Stimulated activated CD8-positive, alpha-beta memory T cell treated with anti-CD3 and anti-CD28 coated beads, Interleukin-2, amount 100 ng/mL, for 48 hours (primary cell): ENCODE results near the gene HSD11B1L.
"Not testable (repeated sequence)": the region's sequence is repeated elsewhere in the genome, so short reads cannot be mapped to it uniquely, and the experiment has no call there.

ENCODE experiments used
- DNase-seq, 2 donors: peaks; one replicate each; pipeline ENCODE4 v3.0.0-alpha.2; 2020; ENCODE audit warnings: low read depth in 2 of 2

HSD11B1L gene

DNA sequence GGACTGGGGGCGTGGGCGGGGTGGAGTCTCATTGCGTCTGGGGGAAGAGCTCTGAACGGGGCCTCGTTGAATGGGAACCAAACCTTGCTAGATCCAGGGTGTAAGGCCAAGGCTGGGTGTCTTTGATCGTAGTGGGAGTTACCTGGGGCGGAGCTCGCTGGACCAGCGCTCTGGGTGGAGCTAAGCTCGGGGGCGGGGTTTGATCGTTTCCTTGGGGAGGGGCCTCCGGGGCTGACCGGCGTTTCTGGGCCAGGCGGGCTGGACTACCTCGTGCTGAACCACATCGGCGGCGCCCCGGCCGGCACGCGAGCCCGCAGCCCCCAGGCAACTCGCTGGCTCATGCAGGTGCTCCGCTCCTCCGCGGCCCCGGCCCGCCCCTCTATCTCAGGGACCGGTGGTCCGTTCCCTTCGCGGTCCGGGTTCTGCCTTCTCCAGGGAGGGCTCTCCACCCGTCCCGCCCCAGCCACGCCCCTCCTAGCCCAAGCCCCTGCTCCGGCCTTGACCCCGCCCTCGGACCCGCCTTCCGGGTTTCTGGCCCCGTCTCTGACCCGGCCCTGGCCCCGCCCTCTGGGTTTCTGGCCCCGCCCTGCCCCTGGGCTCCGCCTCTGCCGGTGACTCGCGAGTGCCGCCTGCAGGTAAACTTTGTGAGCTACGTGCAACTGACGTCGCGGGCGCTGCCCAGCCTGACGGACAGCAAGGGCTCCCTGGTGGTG, 6.0 kb downstream of the HSD11B1L start:
- DNase-seq: peak; percentile 100

DNA sequence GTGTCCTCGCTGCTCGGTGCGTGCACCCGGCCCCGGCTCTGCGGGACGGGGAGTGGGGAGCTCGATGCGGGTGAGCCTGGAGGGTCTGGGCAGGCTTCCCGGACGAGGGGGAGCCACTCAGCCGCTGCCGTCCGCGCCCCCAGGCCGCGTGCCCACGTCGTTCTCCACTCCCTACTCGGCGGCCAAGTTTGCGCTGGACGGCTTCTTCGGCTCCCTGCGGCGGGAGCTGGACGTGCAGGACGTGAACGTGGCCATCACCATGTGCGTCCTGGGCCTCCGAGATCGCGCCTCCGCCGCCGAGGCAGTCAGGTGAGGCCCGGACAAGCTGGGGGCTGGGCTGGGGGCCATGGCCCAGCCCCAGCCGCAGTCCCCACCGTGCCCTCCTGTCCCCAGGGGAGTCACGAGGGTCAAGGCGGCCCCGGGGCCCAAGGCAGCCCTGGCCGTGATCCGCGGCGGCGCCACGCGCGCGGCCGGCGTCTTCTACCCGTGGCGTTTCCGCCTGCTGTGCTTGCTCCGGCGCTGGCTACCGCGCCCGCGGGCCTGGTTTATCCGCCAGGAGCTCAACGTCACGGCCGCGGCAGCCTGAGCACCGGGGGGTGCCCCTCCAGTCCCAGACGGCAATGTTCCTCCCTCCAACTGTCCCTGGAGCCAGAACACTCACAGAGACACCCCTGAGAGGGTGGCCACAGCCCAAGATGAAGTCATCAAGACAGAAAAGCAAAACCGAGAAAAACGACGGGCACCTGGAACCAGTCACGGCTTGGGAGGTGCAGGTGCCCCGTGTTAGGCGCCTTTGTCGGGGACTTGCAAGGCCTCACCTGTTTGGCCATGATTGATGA, 6.8 kb downstream of the HSD11B1L start:
- DNase-seq: no peak

DNA sequence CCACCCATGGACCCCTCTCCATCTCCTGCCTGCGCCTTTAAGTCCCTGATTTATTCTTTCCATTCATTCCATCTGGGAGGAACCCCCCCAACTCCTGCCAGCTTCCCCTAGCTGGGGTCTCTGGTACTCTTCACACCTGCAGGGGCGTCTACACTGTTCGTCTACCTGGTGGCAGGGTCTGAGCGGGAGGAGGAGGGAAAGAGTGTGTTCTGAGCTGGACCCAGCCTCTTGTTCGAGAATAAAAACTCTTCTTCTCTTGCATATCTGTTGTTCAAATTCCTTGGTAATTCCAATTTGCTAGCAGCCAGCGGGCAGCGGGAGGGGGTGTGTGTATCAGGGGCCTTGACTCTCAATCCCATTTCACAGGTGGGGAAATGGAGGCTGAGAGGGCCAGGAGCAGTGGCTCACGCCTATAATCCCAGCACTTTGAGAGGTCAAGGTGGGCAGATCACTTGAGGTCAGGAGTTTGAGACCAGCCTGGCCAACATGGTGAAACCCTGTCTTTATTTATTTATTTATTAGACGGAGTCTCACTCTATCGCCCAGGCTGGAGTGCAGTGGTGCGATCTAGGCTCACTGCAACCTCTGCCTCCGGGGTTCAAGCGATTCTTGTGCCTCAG, 7.5 kb downstream of the HSD11B1L start:
- not testable (repeated sequence) for DNase-seq

DNA sequence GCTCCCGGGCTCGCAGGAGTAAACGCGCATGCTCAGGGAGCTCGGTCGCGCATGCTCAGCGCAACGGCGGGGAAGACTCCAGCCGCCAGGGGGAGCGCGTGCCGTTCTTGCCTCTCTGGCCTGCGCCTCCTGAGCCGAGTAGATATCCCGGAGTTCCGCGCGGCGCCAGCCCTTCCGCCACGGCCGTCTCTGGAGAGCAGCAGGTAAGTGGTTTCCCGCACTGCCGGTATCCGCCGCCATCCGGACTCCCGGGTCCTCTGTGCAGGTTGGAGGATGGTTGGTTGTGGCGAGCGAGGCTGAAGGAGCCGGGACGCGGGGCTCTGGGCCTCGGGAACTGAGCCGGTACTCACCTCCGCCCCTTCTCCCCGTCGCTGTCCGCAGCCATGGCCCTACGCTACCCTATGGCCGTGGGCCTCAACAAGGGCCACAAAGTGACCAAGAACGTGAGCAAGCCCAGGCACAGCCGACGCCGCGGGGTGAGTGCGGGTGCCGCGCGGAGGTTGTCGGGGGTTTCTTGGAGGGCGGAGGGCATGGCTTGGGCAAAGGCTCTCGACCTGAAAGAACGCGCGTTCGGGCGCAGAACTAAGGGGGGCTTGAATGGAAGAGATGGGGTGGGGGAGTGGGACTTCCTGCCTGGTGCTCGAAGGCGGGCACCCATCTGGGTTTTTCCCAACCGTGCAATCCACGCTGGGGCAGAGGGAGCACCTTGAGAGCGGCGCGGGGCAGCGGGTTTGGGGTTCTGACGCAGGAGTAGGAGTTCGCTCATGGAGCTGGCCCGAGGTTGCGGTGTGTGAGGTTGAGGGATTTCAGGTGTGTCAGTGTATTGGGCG, 9.5 kb downstream of the HSD11B1L start, which contains the start of gene RPL36:
Gene RPL36 (plus strand): TSS at position 171 of the 830 bp plus-strand sequence. CDS start 213 bp downstream, at position 384.
- DNase-seq: peak; percentile 99

DNA sequence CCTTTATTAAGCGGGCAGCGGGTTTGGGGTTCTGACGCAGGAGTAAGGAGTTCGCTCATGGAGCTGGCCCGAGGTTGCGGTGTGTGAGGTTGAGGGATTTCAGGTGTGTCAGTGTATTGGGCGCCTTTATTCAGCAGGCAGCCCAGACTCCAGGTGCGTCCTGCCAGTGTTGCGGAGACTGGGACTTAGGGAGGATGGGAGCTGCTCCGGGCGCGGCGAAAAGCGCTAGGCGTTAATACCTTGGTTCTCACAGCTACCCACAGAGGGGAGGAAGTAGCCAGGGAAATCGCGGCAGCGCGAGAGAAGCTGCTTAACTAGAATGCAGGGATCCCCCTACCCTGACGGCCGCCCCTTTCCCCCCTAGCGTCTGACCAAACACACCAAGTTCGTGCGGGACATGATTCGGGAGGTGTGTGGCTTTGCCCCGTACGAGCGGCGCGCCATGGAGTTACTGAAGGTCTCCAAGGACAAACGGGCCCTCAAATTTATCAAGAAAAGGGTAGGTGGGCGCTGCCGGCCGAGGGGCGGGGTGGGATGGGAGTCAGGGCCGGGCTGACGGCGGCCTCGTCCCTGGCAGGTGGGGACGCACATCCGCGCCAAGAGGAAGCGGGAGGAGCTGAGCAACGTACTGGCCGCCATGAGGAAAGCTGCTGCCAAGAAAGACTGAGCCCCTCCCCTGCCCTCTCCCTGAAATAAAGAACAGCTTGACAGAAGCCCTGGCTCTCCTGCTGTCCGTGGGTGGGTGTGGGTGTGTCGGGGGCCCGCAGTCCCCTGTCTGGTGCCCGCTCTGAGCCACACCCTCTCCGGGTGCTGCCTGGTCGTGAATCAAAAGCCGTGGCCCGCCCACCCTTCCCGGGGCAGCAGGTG, 10.4 kb downstream of the HSD11B1L start:
- peak; percentile 57 for DNase-seq

DNA sequence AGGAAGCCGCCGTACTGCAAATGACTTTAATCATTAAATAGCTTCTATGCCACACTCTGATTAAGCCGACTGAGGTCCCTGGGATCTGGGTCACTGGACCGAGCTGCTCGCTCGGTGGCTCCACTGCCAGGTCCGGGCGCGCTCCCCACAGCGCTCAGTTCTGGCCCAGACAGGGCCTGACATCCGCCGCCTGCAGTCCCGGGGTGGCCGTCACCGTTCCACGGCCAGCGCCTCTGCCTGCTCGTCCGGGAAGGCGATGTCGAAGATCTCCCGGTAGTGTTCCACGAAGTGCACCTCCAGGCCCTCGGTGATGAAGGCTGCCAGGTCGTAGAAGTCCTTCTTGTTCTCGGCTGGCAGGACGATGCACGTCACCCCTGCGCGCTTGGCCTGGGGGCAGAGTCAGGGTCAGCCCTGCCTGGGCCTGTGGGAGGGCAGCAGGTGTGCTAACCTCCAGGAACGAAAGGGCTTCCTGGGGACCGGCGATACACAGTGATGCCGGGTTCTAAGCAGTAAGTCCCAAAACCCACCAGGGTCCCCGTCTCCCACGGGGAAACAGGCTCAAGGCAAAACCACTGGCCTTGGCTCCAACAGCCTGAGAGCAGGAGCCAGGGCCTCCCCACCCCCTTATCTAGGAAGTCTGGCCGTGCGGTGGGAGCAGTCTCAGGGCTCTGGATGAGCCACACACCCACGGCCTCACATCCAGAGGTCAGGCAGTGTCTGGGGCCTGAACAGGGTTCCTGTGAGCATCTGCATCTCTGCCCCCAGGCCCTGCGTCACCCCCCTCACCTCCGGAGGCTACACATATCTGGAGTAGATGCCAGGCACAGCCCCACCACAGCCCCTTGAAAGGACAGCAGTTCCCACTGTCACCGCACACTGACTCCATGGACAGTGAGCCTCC, 11.2 kb downstream of the HSD11B1L start:
- no peak for DNase-seq

DNA sequence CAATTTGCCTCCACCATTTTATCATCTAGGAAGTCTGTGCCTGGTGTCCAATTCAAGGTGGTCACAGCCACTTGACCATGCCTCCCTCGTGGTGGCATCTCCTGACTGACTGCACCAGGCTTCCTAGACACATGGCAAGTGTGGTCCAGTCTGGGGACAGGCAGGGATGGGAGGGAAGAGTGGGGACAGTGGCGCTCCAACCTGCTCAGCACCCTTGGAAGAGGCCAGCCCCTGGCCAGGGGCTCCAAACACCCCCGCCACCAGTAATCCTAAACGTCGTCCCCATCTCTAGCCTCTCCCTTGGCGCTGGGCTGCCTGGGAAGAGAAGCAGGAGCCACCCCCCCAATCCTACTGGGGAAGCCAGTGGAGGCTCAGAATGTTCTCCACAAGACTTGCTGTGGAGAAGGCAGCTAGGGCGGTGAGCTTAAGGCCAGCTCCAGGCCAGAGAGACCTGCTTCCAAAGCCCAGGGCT, 11.9 kb downstream of the HSD11B1L start:
- DNase-seq: no peak

DNA sequence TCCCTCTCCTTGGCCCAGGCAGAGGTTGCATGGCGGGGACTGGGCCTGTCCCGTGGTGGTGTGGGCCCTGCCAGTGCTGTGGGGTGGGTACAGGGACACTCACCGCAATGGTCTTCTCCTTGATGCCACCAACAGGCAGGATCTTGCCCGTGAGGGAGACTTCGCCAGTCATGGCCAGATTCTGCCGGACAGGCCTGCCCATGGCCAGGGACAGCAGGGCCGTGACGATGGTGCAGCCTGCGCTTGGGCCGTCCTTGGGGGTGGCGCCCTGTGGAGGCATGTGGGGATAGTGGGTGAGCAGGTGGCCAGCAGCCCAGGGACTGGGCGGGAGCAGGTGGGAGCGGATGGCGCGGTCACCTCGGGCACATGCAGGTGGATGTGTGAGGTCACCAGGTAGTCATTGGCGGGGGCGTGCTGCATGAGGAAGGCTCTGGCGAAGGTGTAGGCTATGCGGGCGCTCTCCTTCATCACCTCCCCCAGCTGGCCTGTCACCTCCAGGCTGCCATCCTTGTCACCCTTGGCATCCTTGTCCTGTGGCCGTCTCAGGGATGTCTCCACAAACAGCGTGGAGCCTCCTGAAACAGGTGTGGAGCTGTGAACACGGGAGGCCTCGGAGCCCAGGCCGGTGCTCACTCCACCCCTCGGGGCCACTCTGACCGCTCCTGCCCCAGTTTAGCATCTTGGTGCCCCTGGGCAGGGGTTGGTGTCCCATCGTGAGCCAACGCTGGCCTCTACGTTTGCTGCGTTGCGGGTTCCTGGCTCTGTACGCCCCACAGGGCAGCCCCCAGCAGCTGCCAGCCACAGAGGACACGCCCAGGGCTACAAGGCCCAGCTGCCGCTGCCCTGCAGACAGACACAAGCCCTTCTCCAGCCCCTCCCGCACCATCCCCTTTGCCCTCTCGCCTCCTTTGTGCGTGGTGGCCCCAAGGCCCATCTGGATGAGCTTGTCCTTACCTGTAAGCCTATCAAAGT, 12.7 kb downstream of the HSD11B1L start:
- no peak for DNase-seq

DNA sequence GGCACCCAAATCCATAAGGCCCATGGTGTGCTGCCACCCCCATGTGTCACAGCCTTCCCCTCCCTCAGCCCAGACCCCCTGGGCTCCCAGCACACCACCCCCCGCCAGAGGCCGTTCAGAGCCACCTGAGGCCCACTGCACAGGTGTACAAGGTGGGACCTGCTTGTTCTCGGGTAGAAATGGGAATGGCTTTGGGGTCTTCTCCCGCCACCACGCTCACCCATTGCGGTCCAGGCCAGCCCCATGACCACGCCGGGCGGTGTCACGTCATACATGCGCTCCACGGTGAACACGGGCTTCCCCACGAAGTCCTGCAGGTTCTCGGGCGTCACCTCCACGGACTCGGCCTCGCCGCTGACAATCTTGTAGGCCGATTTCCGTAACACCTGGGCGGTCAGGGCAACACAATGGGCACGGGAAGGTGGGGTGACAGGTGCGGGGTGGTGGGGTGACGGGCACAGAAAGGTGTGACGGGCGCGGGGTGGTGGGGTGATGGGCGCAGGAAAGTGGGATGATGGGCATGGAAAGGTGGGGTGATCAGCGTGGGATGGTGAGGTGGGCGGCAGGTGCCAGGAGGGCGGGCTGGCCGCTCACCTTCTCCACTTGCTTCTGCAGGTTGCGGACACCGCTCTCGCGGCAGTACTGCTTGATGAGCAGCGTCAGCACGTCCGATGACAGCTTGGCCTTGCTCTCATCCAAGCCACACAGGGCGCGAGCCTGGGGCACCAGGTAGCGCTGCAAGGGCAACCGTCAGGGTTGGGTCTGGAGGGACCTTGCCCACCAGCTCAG, 13.5 kb downstream of the HSD11B1L start:
- DNase-seq: no peak

DNA sequence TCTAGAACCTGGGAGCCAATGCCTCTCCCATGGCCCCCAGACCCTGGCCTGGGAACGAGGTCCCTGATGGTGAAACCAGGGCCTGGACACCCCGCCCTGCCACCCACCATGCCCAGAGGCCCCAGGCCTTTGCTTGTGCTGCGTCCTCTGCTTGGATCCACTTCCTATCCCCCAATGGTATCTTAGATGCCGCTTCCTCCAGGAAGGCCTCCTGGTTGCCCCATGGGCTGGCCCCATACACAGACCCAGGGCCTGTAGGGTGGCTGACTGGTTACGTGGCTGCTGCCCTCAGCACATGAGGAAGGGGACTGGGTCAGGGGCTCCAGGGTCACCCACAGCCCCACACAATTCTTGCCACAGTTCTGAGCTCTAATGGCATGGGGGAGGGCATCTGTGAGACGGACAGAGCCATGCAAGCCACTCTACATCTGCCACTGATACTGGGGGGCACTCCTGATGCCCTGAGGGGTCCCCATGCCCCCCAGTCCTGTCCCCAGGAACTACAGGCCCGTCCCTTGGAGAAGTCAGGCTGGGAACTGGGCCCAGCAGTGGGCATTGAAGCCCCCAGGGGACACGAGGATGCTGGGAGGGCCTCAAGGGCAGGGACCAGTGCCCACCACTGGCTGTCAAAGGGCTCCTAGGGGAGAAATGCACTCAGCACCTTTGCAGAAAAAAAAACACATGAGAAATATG, 14.3 kb downstream of the HSD11B1L start:
- no peak for DNase-seq

DNA sequence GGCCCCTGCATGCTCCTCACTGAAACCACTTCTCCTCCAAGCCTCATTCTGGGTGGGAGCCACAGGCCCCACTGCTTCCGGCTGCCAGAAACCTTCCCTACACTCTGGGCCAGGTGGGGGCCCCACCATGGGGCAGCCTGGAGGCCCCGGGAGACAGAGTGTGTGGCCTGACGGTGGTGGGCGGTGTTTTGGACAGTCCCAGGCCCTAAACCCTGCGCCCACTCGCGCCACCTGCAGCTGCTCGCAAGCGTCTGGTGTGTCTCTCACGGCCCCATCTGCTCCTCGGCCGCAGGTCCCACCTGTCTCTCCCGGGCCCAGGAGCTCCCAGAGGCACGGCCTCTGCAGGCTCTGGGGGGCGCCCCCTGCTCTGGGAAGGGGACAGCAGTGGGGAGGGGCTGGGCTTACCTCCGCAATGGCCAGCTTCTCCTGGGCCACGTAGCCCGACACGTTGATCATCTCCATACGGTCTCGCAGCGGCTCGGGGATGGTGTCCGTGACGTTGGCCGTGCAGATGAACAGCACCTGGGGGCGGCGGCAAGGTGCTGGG, 14.9 kb downstream of the HSD11B1L start:
- no peak for DNase-seq

DNA sequence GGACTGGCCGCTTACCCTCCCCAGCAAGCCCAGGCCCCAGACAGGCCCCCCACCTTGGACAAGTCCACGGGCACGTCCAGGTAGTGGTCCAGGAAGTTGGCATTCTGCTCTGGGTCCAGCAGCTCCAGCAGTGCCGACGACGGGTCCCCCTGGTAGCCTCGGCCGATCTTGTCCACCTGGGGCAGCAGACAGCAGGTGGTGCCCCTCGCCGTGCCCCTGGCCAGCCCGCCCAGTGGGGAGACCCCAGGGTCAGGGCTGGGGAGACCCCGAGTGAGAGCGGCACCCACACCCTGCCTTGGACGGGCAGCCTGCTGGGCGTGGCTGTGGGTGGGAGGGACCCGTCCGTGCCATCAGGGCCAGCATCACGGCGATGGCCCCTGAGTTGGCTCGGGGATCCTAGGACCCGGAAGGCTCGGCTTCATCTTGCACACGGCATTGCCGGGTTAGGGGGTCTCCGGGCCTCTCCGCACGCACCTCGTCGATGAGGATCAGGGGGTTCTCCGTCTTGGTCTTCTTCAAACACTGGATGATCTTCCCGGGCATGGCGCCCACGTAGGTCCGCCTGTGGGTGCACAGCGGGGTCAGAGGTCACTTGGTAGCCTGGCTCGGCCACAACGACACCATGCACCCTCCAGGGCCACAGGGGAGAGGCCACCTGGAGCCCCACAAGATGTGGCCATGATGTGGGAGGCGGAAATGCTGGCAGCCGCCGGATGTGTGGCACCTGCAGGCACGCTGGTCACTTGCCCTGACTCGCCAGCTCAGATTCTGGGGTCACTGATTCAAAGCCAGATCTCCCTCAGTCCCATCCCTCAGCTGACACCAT, 15.6 kb downstream of the HSD11B1L start:
- DNase-seq: no peak

DNA sequence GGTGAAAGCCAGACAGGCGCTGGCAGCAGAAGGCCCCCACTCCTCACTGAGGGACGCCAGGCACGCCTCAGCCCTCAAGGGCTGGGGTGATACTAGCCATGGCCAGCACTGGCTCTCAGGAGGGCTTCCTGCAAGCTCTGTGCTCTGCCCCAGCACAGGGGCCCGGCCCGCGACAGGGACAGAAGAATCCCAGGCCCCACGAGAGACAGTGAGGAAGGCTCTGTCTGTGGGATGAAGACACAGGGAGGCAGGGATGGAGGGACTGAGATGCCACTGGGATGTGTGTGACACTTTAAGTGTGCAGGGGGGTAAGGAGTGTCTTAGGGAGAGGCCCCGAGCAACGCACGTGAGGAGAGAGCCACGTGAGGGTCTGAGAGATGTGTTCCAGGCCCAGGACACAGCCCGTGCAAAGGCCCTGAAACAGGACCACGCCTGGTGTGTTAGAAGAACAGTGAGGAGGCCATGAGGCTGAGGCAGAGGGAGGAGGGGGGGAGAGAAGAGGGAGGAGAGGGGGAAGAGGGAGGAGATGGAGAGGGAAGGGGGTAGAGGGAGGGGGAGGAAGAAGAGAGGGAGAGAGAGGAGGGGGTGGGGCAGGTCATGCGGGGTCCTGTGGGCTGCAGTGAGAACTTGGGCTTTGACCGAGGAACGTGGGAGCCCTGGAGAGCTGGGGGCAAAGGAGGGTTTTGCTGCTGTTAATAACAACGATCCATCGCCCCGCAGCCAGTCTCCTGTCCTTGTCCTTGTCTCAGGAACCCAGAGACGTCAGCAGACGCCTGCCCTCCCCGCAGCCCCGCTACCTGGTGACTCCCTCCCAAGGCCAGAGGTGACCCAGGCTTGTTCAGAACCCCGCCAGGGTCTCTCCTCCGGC, 16.4 kb downstream of the HSD11B1L start:
- DNase-seq: no peak

DNA sequence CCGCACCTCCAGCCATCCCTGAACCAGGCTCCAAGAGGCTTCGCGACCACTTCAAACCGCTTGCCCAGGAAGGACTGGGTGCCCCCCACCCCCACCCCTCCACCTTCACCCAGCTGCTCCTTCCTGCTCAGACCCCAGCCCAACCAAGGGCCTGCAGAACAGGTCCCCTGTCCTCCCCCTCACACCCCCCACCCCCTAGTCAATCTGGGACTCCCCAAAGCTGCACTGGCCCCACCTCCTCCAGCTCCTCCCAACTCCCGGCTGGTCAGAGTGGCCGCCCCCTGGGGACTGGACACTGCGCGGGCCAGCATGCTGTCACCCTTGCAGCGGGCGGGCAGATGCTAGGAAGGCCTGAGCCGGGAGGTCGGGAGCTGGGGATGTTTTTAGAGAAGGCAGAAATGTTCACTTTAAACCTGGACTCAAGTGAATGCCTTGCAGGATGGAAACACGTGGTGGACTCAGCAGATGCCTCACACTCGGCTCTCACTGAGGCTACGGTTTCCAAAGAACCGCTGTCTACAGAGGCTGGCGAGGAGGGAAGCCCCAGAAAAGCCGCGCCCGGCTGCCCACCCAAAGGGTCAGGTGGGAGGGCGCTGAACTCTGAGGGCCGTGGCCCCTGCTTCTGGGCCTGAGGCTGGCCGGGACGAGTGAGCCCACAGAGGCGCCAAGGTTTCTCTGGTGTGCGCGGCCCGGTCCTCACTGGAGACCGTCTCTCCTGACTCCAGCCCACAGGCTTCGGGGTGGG, 17.2 kb downstream of the HSD11B1L start:
- no peak for DNase-seq
